GM23338 (cell line): Measurements from ENCODE around the gene SPATA13. TPM values are rescaled to one million over a fixed set of nuclear protein-coding genes. Genes with fewer than 3 reads are reported as not detected.

Source experiments
- ATAC-seq: fragments of 200-7000 bp; cut with Tn5 transposase; 3 replicates; pipeline ENCODE4 v1.9.1; 2020
- DNase-seq: peaks from one replicate; pipeline ENCODE4 v3.0.0-alpha.2; 2015; ENCODE audit warnings: low spot score
- H2AFZ ChIP-seq: fragments of 200-600 bp; sonication (generic); 2 replicates; pipeline ENCODE4 v1.8.0; 2016; ENCODE audit warnings: antibody characterized with exemption, mild to moderate bottlenecking, moderate library complexity
- H3F3A ChIP-seq: fragments of 200-600 bp; sonication (generic); replicated peaks from 2 replicates; pipeline ENCODE4 v1.8.0; 2017; ENCODE audit warnings: antibody characterized with exemption, mixed run types, low read depth
- H3K27ac ChIP-seq: fragments of 200-600 bp; sonication (generic); 2 replicates; pipeline ENCODE4 v1.6.1; 2016; ENCODE audit warnings: low read depth
- H3K27me3 ChIP-seq: fragments of 200-600 bp; sonication (generic); 2 replicates; pipeline ENCODE4 v1.8.0; 2016; ENCODE audit warnings: mild to moderate bottlenecking, mixed run types, moderate library complexity; ENCODE audit not compliant: insufficient read depth
- H3K36me3 ChIP-seq: fragments of 200-600 bp; sonication (generic); 2 replicates; pipeline ENCODE4 v1.8.0; 2016; ENCODE audit warnings: mild to moderate bottlenecking; ENCODE audit not compliant: insufficient read depth
- H3K4me1 ChIP-seq: fragments of 200-600 bp; sonication (generic); 2 replicates; pipeline ENCODE4 v1.8.0; 2016; ENCODE audit warnings: mild to moderate bottlenecking, moderate library complexity; ENCODE audit not compliant: insufficient read depth
- H3K4me2 ChIP-seq: fragments of 200-600 bp; sonication (generic); 2 replicates; pipeline ENCODE4 v1.7.1; 2017; ENCODE audit warnings: mixed run types
- H3K4me3 ChIP-seq: fragments of 200-600 bp; sonication (generic); 2 replicates; pipeline ENCODE4 v1.6.1; 2016; ENCODE audit warnings: mixed run types
- H3K79me2 ChIP-seq: fragments of 200-600 bp; sonication (generic); replicated peaks from 2 replicates; pipeline ENCODE4 v1.8.0; 2017; ENCODE audit warnings: mild to moderate bottlenecking; ENCODE audit not compliant: insufficient read depth
- H3K9me2 ChIP-seq: fragments of 200-600 bp; sonication (generic); 2 replicates; pipeline ENCODE4 v1.8.0; 2017; ENCODE audit not compliant: insufficient read depth
- H4K20me1 ChIP-seq: fragments of 200-600 bp; sonication (generic); replicated peaks from 2 replicates; pipeline ENCODE4 v1.8.0; 2017; ENCODE audit warnings: mild to moderate bottlenecking; ENCODE audit not compliant: insufficient read depth
- H3K27ac Mint-ChIP-seq: 2 replicates; pipeline ENCODE4 v1.8.0; 2020; ENCODE audit warnings: inconsistent platforms, mild to moderate bottlenecking, moderate library complexity, mixed read lengths
- H3K27me3 Mint-ChIP-seq: 3 replicates; pipeline ENCODE4 v1.8.0; 2022; ENCODE audit warnings: low read depth, mild to moderate bottlenecking, moderate library complexity, mixed read lengths, inconsistent platforms; ENCODE audit not compliant: insufficient read depth, poor library complexity
- H3K36me3 Mint-ChIP-seq: 3 replicates; pipeline ENCODE4 v1.8.0; 2021; ENCODE audit warnings: low read depth, mild to moderate bottlenecking, inconsistent platforms, moderate library complexity, mixed read lengths
- H3K4me1 Mint-ChIP-seq: 3 replicates; pipeline ENCODE4 v1.8.0; 2020; ENCODE audit warnings: mild to moderate bottlenecking, inconsistent platforms, mixed read lengths
- H3K4me3 Mint-ChIP-seq: 3 replicates; pipeline ENCODE4 v1.8.0; 2021; ENCODE audit warnings: moderate library complexity, mild to moderate bottlenecking, inconsistent platforms, mixed read lengths
- H3K9me3 Mint-ChIP-seq: 3 replicates; pipeline ENCODE4 v1.8.0; 2020; ENCODE audit warnings: moderate library complexity, mild to moderate bottlenecking, inconsistent platforms, mixed read lengths
- EZH2phosphoT487 ChIP-seq: fragments of 200-600 bp; sonication (generic); IDR thresholded peaks from one replicate; pipeline ENCODE4 v1.8.1; 2018; ENCODE audit warnings: antibody characterized with exemption; ENCODE audit not compliant: unreplicated experiment
- polyA plus RNA-seq: library from polyadenylated mRNA; unstranded; fragments of >200 nt; fragmentation: Nextera tagmentation; extraction: Ambion mirVana; gene quantifications from 2 replicates; pipeline ENCODE4 v1.2.1, GENCODE V29; 2016
- total RNA-seq: library from RNA; depleted of rRNA; stranded (reverse); fragments of >200 nt; shearing (Covaris generic); gene quantifications from 2 replicates; pipeline ENCODE4 v1.2.3, GENCODE V29; 2014
- TF ChIP-seq, protein P1 (sequence below): fragments of 250-450 bp; sonication (Bioruptor Pico); IDR thresholded peaks from 2 replicates; pipeline ENCODE4 v1.5.0; 2020; ENCODE audit warnings: mild to moderate bottlenecking, moderate library complexity
- TF ChIP-seq, protein P2 (sequence below): IDR thresholded peaks from 2 replicates; pipeline ENCODE4 v1.6.1; 2016; ENCODE audit warnings: antibody characterized with exemption

Gene SPATA13
- total and polyA plus RNA-seq, 2 experiments from 2014 or later, result 11.9 to 45.7 TPM

GRCh38 chr13:24141333-24141910 is 19.1 kb upstream of the SPATA13 start:
- DNase-seq, result no peak
- Histone ChIP-seq H3K4me3 (no peak overlapping the region), H4K20me1 (no peaks in the 10 kb centered on the region), H3K36me3 (no peaks in the 10 kb centered on the region), H3K79me2 (no peaks in the 10 kb centered on the region), H3K27me3 (no peaks in the 10 kb centered on the region), H3K9me2 (no peaks in the 10 kb centered on the region), H2AFZ (no peak overlapping the region), H3K4me1 (peaks cover 27% of the 10 kb centered on the region), H3K4me2 (0 out of 2 replicates have a peak overlapping the region, but pooled peaks have one; percentile 20), H3F3A (no peaks in the 10 kb centered on the region), H3K27ac (no peak overlapping the region)
- no peaks in the 10 kb centered on the region for H3K9me3 Mint-ChIP-seq
- TF ChIP-seq, protein P1, sequence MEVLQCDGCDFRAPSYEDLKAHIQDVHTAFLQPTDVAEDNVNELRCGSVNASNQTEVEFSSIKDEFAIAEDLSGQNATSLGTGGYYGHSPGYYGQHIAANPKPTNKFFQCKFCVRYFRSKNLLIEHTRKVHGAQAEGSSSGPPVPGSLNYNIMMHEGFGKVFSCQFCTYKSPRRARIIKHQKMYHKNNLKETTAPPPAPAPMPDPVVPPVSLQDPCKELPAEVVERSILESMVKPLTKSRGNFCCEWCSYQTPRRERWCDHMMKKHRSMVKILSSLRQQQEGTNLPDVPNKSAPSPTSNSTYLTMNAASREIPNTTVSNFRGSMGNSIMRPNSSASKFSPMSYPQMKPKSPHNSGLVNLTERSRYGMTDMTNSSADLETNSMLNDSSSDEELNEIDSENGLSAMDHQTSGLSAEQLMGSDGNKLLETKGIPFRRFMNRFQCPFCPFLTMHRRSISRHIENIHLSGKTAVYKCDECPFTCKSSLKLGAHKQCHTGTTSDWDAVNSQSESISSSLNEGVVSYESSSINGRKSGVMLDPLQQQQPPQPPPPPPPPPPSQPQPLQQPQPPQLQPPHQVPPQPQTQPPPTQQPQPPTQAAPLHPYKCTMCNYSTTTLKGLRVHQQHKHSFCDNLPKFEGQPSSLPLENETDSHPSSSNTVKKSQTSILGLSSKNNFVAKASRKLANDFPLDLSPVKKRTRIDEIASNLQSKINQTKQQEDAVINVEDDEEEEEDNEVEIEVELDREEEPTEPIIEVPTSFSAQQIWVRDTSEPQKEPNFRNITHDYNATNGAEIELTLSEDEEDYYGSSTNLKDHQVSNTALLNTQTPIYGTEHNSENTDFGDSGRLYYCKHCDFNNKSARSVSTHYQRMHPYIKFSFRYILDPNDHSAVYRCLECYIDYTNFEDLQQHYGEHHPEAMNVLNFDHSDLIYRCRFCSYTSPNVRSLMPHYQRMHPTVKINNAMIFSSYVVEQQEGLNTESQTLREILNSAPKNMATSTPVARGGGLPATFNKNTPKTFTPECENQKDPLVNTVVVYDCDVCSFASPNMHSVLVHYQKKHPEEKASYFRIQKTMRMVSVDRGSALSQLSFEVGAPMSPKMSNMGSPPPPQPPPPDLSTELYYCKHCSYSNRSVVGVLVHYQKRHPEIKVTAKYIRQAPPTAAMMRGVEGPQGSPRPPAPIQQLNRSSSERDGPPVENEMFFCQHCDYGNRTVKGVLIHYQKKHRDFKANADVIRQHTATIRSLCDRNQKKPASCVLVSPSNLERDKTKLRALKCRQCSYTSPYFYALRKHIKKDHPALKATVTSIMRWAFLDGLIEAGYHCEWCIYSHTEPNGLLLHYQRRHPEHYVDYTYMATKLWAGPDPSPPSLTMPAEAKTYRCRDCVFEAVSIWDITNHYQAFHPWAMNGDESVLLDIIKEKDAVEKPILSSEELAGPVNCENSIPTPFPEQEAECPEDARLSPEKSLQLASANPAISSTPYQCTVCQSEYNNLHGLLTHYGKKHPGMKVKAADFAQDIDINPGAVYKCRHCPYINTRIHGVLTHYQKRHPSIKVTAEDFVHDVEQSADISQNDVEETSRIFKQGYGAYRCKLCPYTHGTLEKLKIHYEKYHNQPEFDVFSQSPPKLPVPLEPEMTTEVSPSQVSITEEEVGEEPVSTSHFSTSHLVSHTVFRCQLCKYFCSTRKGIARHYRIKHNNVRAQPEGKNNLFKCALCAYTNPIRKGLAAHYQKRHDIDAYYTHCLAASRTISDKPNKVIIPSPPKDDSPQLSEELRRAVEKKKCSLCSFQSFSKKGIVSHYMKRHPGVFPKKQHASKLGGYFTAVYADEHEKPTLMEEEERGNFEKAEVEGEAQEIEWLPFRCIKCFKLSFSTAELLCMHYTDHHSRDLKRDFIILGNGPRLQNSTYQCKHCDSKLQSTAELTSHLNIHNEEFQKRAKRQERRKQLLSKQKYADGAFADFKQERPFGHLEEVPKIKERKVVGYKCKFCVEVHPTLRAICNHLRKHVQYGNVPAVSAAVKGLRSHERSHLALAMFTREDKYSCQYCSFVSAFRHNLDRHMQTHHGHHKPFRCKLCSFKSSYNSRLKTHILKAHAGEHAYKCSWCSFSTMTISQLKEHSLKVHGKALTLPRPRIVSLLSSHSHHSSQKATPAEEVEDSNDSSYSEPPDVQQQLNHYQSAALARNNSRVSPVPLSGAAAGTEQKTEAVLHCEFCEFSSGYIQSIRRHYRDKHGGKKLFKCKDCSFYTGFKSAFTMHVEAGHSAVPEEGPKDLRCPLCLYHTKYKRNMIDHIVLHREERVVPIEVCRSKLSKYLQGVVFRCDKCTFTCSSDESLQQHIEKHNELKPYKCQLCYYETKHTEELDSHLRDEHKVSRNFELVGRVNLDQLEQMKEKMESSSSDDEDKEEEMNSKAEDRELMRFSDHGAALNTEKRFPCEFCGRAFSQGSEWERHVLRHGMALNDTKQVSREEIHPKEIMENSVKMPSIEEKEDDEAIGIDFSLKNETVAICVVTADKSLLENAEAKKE (CRISPR knock-in tag), result peak; percentile 82
- no peak for TF ChIP-seq EZH2phosphoT487
- H3K27ac Mint-ChIP-seq, result no peak overlapping the region
- peaks cover 32% of the 10 kb centered on the region for H3K4me1 Mint-ChIP-seq
- ATAC-seq, result peak; percentile 77
- H3K27me3 Mint-ChIP-seq, result peaks cover 7% of the 10 kb centered on the region
- no peaks in the 10 kb centered on the region for H3K36me3 Mint-ChIP-seq
- no peak overlapping the region for H3K4me3 Mint-ChIP-seq

DNA sequence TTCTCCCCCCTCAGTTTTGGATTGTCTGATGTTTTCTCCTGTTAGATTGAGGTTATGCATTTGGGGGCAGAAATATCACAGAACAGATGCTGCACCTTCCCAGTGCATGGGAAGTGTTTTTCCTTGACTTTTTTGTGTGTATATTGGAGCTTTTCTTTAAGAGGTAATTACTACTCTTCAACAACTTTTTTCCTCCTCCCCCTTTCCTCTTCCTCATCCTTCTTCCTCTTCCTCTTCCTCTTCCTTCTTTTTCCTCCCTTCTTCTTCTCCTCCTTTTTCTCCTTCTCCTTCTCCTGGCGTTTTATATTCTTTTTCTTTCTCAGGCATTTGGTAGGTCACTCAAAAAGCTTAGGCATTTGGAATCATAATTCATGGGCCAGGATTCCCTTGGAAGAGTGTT is 18.1 kb upstream of the SPATA13 start:
- no peaks in the 10 kb centered on the region for H3K27me3 ChIP-seq
- peaks cover 27% of the 10 kb centered on the region for H3K4me1 ChIP-seq
- H3K27ac Mint-ChIP-seq, result no peak overlapping the region
- peaks cover 7% of the 10 kb centered on the region for H3K27me3 Mint-ChIP-seq
- H2AFZ ChIP-seq, result no peak overlapping the region
- H3K4me2 ChIP-seq, result no peak overlapping the region
- H4K20me1 ChIP-seq, result no peaks in the 10 kb centered on the region
- H3K27ac ChIP-seq, result no peak overlapping the region
- H3K79me2 ChIP-seq, result no peaks in the 10 kb centered on the region
- H3F3A ChIP-seq, result no peaks in the 10 kb centered on the region
- ATAC-seq (no peak), DNase-seq (no peak)
- peaks cover 34% of the 10 kb centered on the region for H3K4me1 Mint-ChIP-seq
- no peak overlapping the region for H3K4me3 ChIP-seq
- TF ChIP-seq EZH2phosphoT487, result no peak
- TF ChIP-seq, protein P2, sequence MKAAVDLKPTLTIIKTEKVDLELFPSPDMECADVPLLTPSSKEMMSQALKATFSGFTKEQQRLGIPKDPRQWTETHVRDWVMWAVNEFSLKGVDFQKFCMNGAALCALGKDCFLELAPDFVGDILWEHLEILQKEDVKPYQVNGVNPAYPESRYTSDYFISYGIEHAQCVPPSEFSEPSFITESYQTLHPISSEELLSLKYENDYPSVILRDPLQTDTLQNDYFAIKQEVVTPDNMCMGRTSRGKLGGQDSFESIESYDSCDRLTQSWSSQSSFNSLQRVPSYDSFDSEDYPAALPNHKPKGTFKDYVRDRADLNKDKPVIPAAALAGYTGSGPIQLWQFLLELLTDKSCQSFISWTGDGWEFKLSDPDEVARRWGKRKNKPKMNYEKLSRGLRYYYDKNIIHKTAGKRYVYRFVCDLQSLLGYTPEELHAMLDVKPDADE, result no peak
- no peaks in the 10 kb centered on the region for H3K9me2 ChIP-seq
- no peaks in the 10 kb centered on the region for H3K36me3 Mint-ChIP-seq
- no peak overlapping the region for H3K4me3 Mint-ChIP-seq
- no peaks in the 10 kb centered on the region for H3K36me3 ChIP-seq
- H3K9me3 Mint-ChIP-seq, result no peaks in the 10 kb centered on the region
